ENCODE measurements around the gene HNF4A.

HNF4A gene

GRCh38 chr20:44438782-44439181 is 83.3 kb downstream of the HNF4A start:
- H3K4me1 ChIP-seq (ENCODE audit: insufficient read depth, low read length, severe bottlenecking), result no peaks in the 10 kb centered on the region
- no peaks in the 10 kb centered on the region for H4K20me1 ChIP-seq (ENCODE audit: insufficient read depth, low read length)
- no peaks in the 10 kb centered on the region for H3K79me2 ChIP-seq (ENCODE audit: insufficient read depth, low read length)
- no peak overlapping the region for H3K9ac ChIP-seq (ENCODE audit: low read length)
- no peaks in the 10 kb centered on the region for H3K36me3 ChIP-seq (ENCODE audit: insufficient read depth, low read length)
- H2AFZ ChIP-seq (ENCODE audit: low read length), result no peak overlapping the region
- no peak overlapping the region for H3K4me2 ChIP-seq (ENCODE audit: low read length)
- no peak overlapping the region for H3K27ac ChIP-seq (ENCODE audit: low read depth, low read length, poor library complexity, severe bottlenecking)
- H3K9me2 ChIP-seq (ENCODE audit: low read depth, low read length), result no peaks in the 10 kb centered on the region
- H3K4me3 ChIP-seq (ENCODE audit: low read depth, low read length, poor library complexity, severe bottlenecking), result no peak overlapping the region
- H3K27me3 ChIP-seq (ENCODE audit: insufficient read depth, low read length), result 0 out of 2 replicates have a peak, but pooled peaks cover 3% of the 10 kb centered on the region
- TF ChIP-seq EZH2 (IDR thresholded peaks at IDR 0.05; ENCODE audit: borderline replicate concordance, low read length), result no peak
- no peak for TF ChIP-seq CTCF (IDR thresholded peaks at IDR 0.05; ENCODE audit: low read length)
- H3F3A ChIP-seq (ENCODE audit: insufficient read depth, low read length), result no peaks in the 10 kb centered on the region
- no peaks in the 10 kb centered on the region for H3K9me3 ChIP-seq (ENCODE audit: low read length)

- no peak overlapping the region for H3K9ac ChIP-seq (ENCODE audit: low read length)
- H3K4me1 ChIP-seq (ENCODE audit: insufficient read depth, low read length, severe bottlenecking), result no peaks in the 10 kb centered on the region
- no peaks in the 10 kb centered on the region for H3K79me2 ChIP-seq (ENCODE audit: insufficient read depth, low read length)
- H4K20me1 ChIP-seq (ENCODE audit: insufficient read depth, low read length), result no peaks in the 10 kb centered on the region
- TF ChIP-seq CTCF (IDR thresholded peaks at IDR 0.05; ENCODE audit: low read length), result no peak
- TF ChIP-seq EZH2 (IDR thresholded peaks at IDR 0.05; ENCODE audit: borderline replicate concordance, low read length), result no peak
- H3K9me3 ChIP-seq (ENCODE audit: low read length), result no peaks in the 10 kb centered on the region
- H3K36me3 ChIP-seq (ENCODE audit: insufficient read depth, low read length), result no peaks in the 10 kb centered on the region
- H3K4me2 ChIP-seq (ENCODE audit: low read length), result no peak overlapping the region
- H3F3A ChIP-seq (ENCODE audit: insufficient read depth, low read length), result no peaks in the 10 kb centered on the region
- no peak overlapping the region for H2AFZ ChIP-seq (ENCODE audit: low read length)
- no peak overlapping the region for H3K4me3 ChIP-seq (ENCODE audit: low read depth, low read length, poor library complexity, severe bottlenecking)
- no peaks in the 10 kb centered on the region for H3K27me3 ChIP-seq (ENCODE audit: insufficient read depth, low read length)
- no peak overlapping the region for H3K27ac ChIP-seq (ENCODE audit: low read depth, low read length, poor library complexity, severe bottlenecking)
- no peaks in the 10 kb centered on the region for H3K9me2 ChIP-seq (ENCODE audit: low read depth, low read length)
Measured at GRCh38 chr20:44439318-44439717, 83.8 kb downstream of the HNF4A start.

- no peak overlapping the region for H3K27ac ChIP-seq (ENCODE audit: low read depth, low read length, poor library complexity, severe bottlenecking)
- H3K4me1 ChIP-seq (ENCODE audit: insufficient read depth, low read length, severe bottlenecking), result no peaks in the 10 kb centered on the region
- no peak overlapping the region for H3K4me2 ChIP-seq (ENCODE audit: low read length)
- H3F3A ChIP-seq (ENCODE audit: insufficient read depth, low read length), result no peaks in the 10 kb centered on the region
- H2AFZ ChIP-seq (ENCODE audit: low read length), result no peak overlapping the region
- no peaks in the 10 kb centered on the region for H3K36me3 ChIP-seq (ENCODE audit: insufficient read depth, low read length)
- H4K20me1 ChIP-seq (ENCODE audit: insufficient read depth, low read length), result no peaks in the 10 kb centered on the region
- H3K4me3 ChIP-seq (ENCODE audit: low read depth, low read length, poor library complexity, severe bottlenecking), result no peak overlapping the region
- H3K79me2 ChIP-seq (ENCODE audit: insufficient read depth, low read length), result no peaks in the 10 kb centered on the region
- H3K9me3 ChIP-seq (ENCODE audit: low read length), result no peaks in the 10 kb centered on the region
- TF ChIP-seq EZH2 (IDR thresholded peaks at IDR 0.05; ENCODE audit: borderline replicate concordance, low read length) (no peak), CTCF (IDR thresholded peaks at IDR 0.05; ENCODE audit: low read length) (no peak)
- H3K27me3 ChIP-seq (ENCODE audit: insufficient read depth, low read length), result no peaks in the 10 kb centered on the region
- no peak overlapping the region for H3K9ac ChIP-seq (ENCODE audit: low read length)
- H3K9me2 ChIP-seq (ENCODE audit: low read depth, low read length), result no peaks in the 10 kb centered on the region
Measured at GRCh38 chr20:44442298-44443070, 87.0 kb downstream of the HNF4A start.

Measured in OCI-LY1 (cell line).